ENCODE data around the gene MTFP1.

DNA sequence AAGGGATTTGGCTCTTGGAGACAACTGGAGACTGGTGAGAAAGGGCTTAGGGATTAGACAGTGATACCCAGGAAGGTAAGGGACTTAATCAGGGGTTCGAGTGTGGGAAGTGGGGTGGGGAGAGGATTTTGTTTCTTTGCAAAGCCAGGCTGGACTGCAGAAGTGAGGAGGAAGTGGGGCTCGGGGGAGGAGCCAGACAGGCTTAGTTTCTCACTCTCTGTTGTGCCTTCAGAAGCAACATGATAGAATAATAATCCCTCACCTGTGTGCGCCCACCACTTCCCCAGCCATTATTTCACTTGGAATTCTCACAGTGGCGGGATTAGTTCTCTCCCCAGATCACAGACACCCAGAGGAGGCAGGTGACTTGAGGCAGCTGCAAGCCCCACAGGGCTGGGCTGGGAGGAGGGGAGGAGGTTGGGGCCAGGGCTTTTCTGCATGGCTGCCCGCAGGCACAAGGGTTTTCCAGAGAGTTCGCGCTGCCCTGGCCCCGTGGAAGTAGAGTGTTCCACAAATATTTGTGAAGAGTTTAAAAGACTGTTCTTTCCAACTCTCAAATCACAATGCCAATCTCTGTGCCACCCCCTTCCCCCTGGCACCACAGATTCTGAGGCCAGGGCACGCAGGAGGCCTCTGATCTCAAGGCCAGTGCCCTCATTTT, 32.8 kb upstream of the MTFP1 start:
- no peak for TF ChIP-seq CBX8 (IDR thresholded peaks at IDR 0.05; ENCODE audit: borderline replicate concordance, extremely low read depth, low read depth, low read length, poor library complexity, severe bottlenecking)
- no peak for TF ChIP-seq CREM (IDR thresholded peaks at IDR 0.05; ENCODE audit: low read depth)
- no peak for TF ChIP-seq POLR2A (conservative IDR thresholded peaks at IDR 0.05)
